ENCODE results near the gene CLN6. TPM values are rescaled to one million over a fixed set of nuclear protein-coding genes. Genes with fewer than 3 reads are reported as not detected.

Gene CLN6
- total RNA-seq, 1 donor from 2014 or later, result 29.0 TPM

- no peaks in the 10 kb centered on the region for H3K27me3 ChIP-seq (ENCODE audit: control insufficient read depth, insufficient read depth, low read length)
- peaks cover 1% of the 10 kb centered on the region for H3K36me3 ChIP-seq (ENCODE audit: control insufficient read depth, insufficient read depth, low read length)
- DNase-seq (ENCODE audit: low read depth), result no peak
- no peak for TF ChIP-seq CTCF (IDR thresholded peaks at IDR 0.05; ENCODE audit: insufficient read depth, low read length, poor library complexity, severe bottlenecking)
- H3K4me3 ChIP-seq (ENCODE audit: low read depth, low read length), result no peak overlapping the region
These were observed 32.9 kb downstream of the CLN6 start for GRCh38 chr15:68196445-68197169.

GRCh38 chr15:68195336-68196112 is 34.0 kb downstream of the CLN6 start:
- Histone ChIP-seq H3K36me3 (ENCODE audit: control insufficient read depth, insufficient read depth, low read length) (peaks cover 1% of the 10 kb centered on the region), H3K27me3 (ENCODE audit: control insufficient read depth, insufficient read depth, low read length) (no peaks in the 10 kb centered on the region)

GRCh38 chr15:68192804-68193486 is 36.6 kb downstream of the CLN6 start:
- no peak for TF ChIP-seq CTCF (IDR thresholded peaks at IDR 0.05; ENCODE audit: insufficient read depth, low read length, poor library complexity, severe bottlenecking)
- DNase-seq (ENCODE audit: low read depth), result no peak
- H3K36me3 ChIP-seq (ENCODE audit: control insufficient read depth, insufficient read depth, low read length), result peaks cover 1% of the 10 kb centered on the region
- no peaks in the 10 kb centered on the region for H3K27me3 ChIP-seq (ENCODE audit: control insufficient read depth, insufficient read depth, low read length)
- H3K4me3 ChIP-seq (ENCODE audit: low read depth, low read length), result no peak overlapping the region

More at GRCh38 chr15:68195336-68196112, 34.0 kb downstream of the CLN6 start:
- H3K4me3 ChIP-seq (ENCODE audit: low read depth, low read length), result no peak overlapping the region
- DNase-seq (ENCODE audit: low read depth), result no peak
- TF ChIP-seq CTCF (IDR thresholded peaks at IDR 0.05; ENCODE audit: insufficient read depth, low read length, poor library complexity, severe bottlenecking), result no peak

- H3K27me3 ChIP-seq (ENCODE audit: control insufficient read depth, insufficient read depth, low read length), result no peaks in the 10 kb centered on the region
- no peak overlapping the region for H3K4me3 ChIP-seq (ENCODE audit: low read depth, low read length)
- no peak for DNase-seq (ENCODE audit: low read depth)
- TF ChIP-seq CTCF (IDR thresholded peaks at IDR 0.05; ENCODE audit: insufficient read depth, low read length, poor library complexity, severe bottlenecking), result no peak
- peaks cover 3% of the 10 kb centered on the region for H3K36me3 ChIP-seq (ENCODE audit: control insufficient read depth, insufficient read depth, low read length)
These were observed 37.4 kb downstream of the CLN6 start for GRCh38 chr15:68192117-68192516.

GRCh38 chr15:68191555-68191954 is 38.0 kb downstream of the CLN6 start:
- DNase-seq (ENCODE audit: low read depth), result no peak
- Histone ChIP-seq H3K27me3 (ENCODE audit: control insufficient read depth, insufficient read depth, low read length) (no peaks in the 10 kb centered on the region), H3K36me3 (ENCODE audit: control insufficient read depth, insufficient read depth, low read length) (peaks cover 3% of the 10 kb centered on the region), H3K4me3 (ENCODE audit: low read depth, low read length) (no peak overlapping the region)
- TF ChIP-seq CTCF (IDR thresholded peaks at IDR 0.05; ENCODE audit: insufficient read depth, low read length, poor library complexity, severe bottlenecking), result no peak
